DND-41 (cell line): ENCODE data around the gene MEG3.

Experiments used
- ATAC-seq: fragments of 200-7000 bp; cut with Tn5 transposase; 3 replicates; pipeline ENCODE4 v1.9.1; 2021; ENCODE audit warnings: low read depth; ENCODE audit not compliant: insufficient read depth
- DNase-seq: peaks from one replicate; pipeline ENCODE4 v3.0.0-alpha.2; 2020
- H2AFZ ChIP-seq: 2 replicates; pipeline ENCODE4 v1.6.0; 2012; ENCODE audit warnings: low read depth, low read length
- H3K27ac ChIP-seq: 2 replicates; pipeline ENCODE4 v1.5.1; 2012; ENCODE audit warnings: low read length, inconsistent platforms
- H3K27me3 ChIP-seq: fragments of 200-600 bp; sonication (generic); 2 replicates; pipeline ENCODE4 v1.6.0; 2012; ENCODE audit warnings: low read length, mild to moderate bottlenecking, inconsistent platforms; ENCODE audit not compliant: insufficient read depth, poor library complexity
- H3K36me3 ChIP-seq: 2 replicates; pipeline ENCODE4 v1.5.1; 2012; ENCODE audit warnings: low read length, inconsistent platforms; ENCODE audit not compliant: insufficient read depth
- H3K4me1 ChIP-seq: 2 replicates; pipeline ENCODE4 v1.5.1; 2012; ENCODE audit warnings: mild to moderate bottlenecking, low read length; ENCODE audit not compliant: insufficient read depth
- H3K4me2 ChIP-seq: 2 replicates; pipeline ENCODE4 v1.6.0; 2012; ENCODE audit warnings: mild to moderate bottlenecking, moderate library complexity, low read length, inconsistent platforms; ENCODE audit not compliant: insufficient read depth
- H3K4me3 ChIP-seq, 2 experiments: fragments of 200-600 bp in 1 of 2; shearing (Covaris generic) in 1 of 2; 2 replicates each; pipeline ENCODE4 v1.5.1; 2012 to 2016; ENCODE audit warnings: inconsistent platforms in 2 of 2, low read length in 2 of 2, mild to moderate bottlenecking in 2 of 2, low read depth in 1 of 2, moderate library complexity in 1 of 2
- H3K79me2 ChIP-seq: 2 replicates; pipeline ENCODE4 v1.6.0; 2012; ENCODE audit warnings: low read length, inconsistent platforms; ENCODE audit not compliant: insufficient read depth
- H3K9ac ChIP-seq: 2 replicates; pipeline ENCODE4 v1.6.0; 2012; ENCODE audit warnings: low read depth, mild to moderate bottlenecking, inconsistent platforms, low read length, moderate library complexity
- H3K9me3 ChIP-seq: 2 replicates; pipeline ENCODE4 v1.5.1; 2012; ENCODE audit warnings: low read length, moderate library complexity, mild to moderate bottlenecking, inconsistent platforms; ENCODE audit not compliant: insufficient read depth, severe bottlenecking
- H4K20me1 ChIP-seq: 2 replicates; pipeline ENCODE4 v1.6.0; 2012; ENCODE audit warnings: low read length; ENCODE audit not compliant: insufficient read depth
- EZH2 ChIP-seq: IDR thresholded peaks from 3 replicates; pipeline ENCODE4 v1.6.1; 2012; ENCODE audit warnings: borderline replicate concordance, low read depth, mild to moderate bottlenecking, moderate library complexity, low read length, inconsistent platforms; ENCODE audit not compliant: severe bottlenecking
- TF ChIP-seq, protein P1 (sequence below): IDR thresholded peaks from 2 replicates; pipeline ENCODE4 v1.5.1; 2012; ENCODE audit warnings: borderline replicate concordance, low read length, moderate library complexity, mild to moderate bottlenecking; ENCODE audit not compliant: poor library complexity, severe bottlenecking; ENCODE audit errors: extremely low read depth

MEG3 gene

DNA sequence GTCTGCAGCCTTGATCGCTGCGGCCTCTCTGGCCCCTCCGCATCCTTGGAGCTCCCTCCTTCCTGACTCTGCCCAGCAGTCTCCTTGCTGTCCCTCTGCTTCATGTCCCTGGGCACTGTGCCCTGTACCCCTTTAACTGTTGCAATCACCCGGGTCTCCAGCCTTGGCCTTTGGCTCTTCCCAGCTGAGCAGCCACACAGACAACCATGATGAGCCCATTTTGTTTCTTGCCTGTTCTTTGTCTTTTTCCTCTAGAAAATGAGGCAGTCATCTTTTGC is 40.6 kb upstream of the MEG3 start:
- Histone ChIP-seq H3K4me3 (no peak overlapping the region), H3K9ac (no peak overlapping the region), H2AFZ (no peak overlapping the region)

DNA sequence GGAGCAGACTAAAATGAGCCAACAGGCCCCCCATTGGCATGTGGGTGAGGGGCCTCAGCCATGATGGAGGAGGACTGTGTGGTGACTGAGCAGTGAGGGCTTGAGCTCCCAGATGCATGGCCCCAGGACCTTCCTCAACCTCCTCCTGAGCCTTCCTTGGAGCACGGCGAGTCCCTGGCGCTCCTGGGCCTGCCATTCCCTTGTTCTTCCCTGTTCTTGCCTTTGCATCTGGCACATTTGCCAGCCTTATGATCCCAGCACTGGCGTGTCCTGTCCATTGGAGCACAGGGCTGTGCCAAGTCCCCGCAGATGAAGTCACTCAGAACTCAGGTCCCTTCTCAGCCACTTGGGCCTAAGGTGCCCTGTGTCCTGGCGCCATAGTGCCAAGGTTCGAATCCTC is 40.3 kb upstream of the MEG3 start:
- Histone ChIP-seq H3K4me2 (no peak overlapping the region), H3K36me3 (no peaks in the 10 kb centered on the region), H3K9ac (no peak overlapping the region), H4K20me1 (peaks cover 4% of the 10 kb centered on the region; the same call in 1 of the 2 replicates), H3K79me2 (no peaks in the 10 kb centered on the region), H3K4me1 (no peaks in the 10 kb centered on the region), H3K27ac (no peak overlapping the region), H3K4me3 (no peak overlapping the region), H2AFZ (no peak overlapping the region), H3K27me3 (peaks cover 11% of the 10 kb centered on the region), H3K9me3 (no peaks in the 10 kb centered on the region)
- ATAC-seq (no peak), DNase-seq (no peak)
- TF ChIP-seq EZH2: no peak
- TF ChIP-seq, protein P1, sequence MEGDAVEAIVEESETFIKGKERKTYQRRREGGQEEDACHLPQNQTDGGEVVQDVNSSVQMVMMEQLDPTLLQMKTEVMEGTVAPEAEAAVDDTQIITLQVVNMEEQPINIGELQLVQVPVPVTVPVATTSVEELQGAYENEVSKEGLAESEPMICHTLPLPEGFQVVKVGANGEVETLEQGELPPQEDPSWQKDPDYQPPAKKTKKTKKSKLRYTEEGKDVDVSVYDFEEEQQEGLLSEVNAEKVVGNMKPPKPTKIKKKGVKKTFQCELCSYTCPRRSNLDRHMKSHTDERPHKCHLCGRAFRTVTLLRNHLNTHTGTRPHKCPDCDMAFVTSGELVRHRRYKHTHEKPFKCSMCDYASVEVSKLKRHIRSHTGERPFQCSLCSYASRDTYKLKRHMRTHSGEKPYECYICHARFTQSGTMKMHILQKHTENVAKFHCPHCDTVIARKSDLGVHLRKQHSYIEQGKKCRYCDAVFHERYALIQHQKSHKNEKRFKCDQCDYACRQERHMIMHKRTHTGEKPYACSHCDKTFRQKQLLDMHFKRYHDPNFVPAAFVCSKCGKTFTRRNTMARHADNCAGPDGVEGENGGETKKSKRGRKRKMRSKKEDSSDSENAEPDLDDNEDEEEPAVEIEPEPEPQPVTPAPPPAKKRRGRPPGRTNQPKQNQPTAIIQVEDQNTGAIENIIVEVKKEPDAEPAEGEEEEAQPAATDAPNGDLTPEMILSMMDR: no peak

More for the DNA sequence above, 40.6 kb upstream of the MEG3 start:
- DNase-seq (no peak), ATAC-seq (no peak)
- Histone ChIP-seq H3K27ac (no peak overlapping the region), H3K4me1 (no peaks in the 10 kb centered on the region), H3K27me3 (peaks cover 9% of the 10 kb centered on the region), H3K79me2 (no peaks in the 10 kb centered on the region), H3K4me2 (no peak overlapping the region), H4K20me1 (peaks cover 4% of the 10 kb centered on the region; the same call in 1 of the 2 replicates), H3K9me3 (no peaks in the 10 kb centered on the region), H3K36me3 (no peaks in the 10 kb centered on the region)
- TF ChIP-seq, protein P1: no peak
- no peak for TF ChIP-seq EZH2

DNA sequence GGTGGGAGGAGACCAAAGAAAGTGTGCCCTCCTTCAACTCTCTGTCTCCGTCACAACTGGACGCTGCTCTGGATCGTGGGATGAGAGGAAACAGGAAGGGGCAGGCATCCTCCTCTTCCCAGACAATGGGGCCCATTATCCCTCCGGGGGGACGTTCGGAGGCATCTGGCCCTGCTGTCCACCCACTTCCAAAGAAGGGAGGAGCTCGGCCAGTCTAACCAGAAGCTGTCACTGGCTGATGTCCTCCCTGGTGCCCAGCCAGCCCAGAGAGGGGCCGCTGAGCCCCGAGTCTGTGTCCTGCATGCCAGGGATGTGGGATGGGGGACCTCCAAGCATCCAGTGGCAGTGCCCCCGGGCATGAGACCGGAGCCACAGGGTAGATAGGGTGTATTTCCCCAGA is 39.8 kb upstream of the MEG3 start:
- no peaks in the 10 kb centered on the region for H3K4me1 ChIP-seq
- peaks cover 4% of the 10 kb centered on the region; the same call in 1 of the 2 replicates for H4K20me1 ChIP-seq
- no peaks in the 10 kb centered on the region for H3K79me2 ChIP-seq
- H3K9ac ChIP-seq: no peak overlapping the region
- H3K27ac ChIP-seq: no peak overlapping the region
- H3K36me3 ChIP-seq: no peaks in the 10 kb centered on the region
- ATAC-seq (no peak), DNase-seq (no peak)
- no peak overlapping the region for H3K4me2 ChIP-seq
- no peaks in the 10 kb centered on the region for H3K9me3 ChIP-seq
- H3K4me3 ChIP-seq: no peak overlapping the region
- no peak overlapping the region for H2AFZ ChIP-seq
- TF ChIP-seq, protein P1: no peak
- no peak for TF ChIP-seq EZH2
- peaks cover 14% of the 10 kb centered on the region for H3K27me3 ChIP-seq

DNA sequence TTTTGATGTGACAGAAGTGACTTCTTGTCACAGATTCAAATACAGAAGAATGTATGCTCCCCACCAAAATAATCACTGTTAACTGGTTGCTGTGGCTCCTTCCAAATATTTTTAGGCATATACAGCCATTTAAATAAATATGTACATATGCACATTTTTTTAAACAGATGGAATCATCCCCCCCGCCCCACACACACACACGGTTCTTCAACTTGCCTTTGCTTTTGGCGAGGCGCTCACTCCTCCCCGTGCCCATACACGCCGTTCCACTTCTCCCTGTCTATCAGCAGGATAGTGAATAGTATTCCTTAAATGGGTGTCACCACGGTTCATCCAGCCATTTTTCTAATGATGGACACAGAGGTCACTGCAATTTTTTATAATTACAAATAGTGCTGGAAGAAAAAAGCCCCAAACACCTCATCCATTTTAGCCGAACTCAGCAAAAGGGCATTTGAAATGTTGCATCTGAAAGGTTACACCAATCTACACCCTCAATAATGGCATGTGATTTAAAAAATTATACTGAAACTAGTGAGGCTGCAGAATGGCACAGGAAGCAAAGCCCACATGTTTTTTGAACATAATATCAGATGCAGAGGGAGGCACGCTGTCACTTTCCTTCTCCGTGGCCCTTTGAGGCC is 39.2 kb upstream of the MEG3 start:
- DNase-seq (no peak), ATAC-seq (no peak)
- no peaks in the 10 kb centered on the region for H3K79me2 ChIP-seq
- no peak overlapping the region for H3K27ac ChIP-seq
- no peak overlapping the region for H3K9ac ChIP-seq
- no peak overlapping the region for H3K4me2 ChIP-seq
- H3K27me3 ChIP-seq: peaks cover 13% of the 10 kb centered on the region
- no peak overlapping the region for H3K4me3 ChIP-seq
- no peaks in the 10 kb centered on the region for H3K36me3 ChIP-seq
- TF ChIP-seq, protein P1: no peak
- no peak for TF ChIP-seq EZH2
- no peaks in the 10 kb centered on the region for H3K9me3 ChIP-seq
- no peaks in the 10 kb centered on the region for H3K4me1 ChIP-seq
- H2AFZ ChIP-seq: no peak overlapping the region
- H4K20me1 ChIP-seq: peaks cover 4% of the 10 kb centered on the region; the same call in 1 of the 2 replicates
